ENCODE results near the gene SMIM41.

Gene SMIM41

DNA sequence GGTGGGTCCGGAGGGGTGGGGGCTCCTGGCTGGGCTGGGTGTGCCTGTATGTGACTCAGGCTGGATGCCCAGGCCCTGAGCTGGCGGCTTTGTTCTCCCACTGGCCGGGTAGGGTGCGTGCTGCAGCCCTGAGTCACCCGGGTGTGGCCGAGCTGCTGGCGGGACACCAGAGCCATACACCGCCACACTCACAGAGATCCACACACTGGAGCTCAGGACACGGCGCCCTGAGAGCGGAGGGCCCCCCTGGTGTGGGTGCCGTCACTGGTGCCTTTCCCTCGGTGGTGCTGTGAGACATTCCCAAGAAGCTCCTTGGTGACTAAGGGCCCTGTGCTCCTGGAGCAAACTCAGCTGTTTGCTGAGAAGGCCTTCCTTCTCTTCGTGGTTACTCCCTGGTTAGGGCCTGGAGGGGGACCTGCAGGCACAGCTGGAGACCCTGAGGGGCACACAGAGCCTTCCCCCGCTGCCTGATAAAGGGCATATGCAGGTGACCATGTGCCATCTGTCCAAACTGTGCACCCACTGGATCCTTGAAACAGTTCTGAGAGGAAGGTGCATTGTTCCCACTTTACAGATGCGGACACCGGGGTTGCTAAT lies 68.0 kb downstream of the SMIM41 start:
- DNase-seq, result no peak

GRCh38 chr12:52147964-52148463 lies 68.5 kb downstream of the SMIM41 start:
- DNase-seq, result no peak

DNA sequence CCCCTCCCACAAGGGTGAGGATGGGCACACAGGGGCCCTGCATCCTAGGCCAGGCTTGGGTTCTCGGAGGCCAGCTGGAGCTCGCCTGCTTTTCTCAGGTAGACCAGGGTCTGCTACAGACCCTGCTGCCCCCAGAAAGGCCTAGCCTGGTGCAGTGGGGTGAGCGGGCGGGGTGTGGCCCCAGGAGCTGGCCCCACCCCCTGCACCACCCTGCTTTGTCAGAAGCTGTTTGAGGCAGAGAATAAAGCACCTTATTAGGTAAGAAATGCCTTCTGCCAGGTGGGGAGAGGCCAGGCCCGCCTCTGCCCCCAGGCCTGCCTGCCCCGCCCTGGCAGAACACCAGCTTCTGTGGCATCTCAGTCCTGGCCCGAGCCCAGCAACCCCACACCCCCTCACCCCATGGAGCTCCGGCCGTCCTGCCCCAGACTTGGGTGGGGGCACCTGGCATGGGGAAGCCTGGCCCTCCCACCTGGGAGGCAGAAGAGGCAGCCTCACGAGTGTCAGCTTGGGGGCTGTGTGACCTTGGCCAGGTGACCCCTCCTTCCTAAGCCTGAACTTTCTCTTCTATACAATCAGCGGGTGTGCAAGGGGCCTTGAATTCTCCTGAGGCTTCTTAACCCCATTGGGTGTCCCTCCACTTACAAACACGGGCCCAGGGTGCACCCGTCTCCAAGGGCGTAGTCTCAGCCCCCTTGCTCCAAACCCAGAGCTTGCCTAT lies 69.1 kb downstream of the SMIM41 start:
- DNase-seq, result no peak

DNA sequence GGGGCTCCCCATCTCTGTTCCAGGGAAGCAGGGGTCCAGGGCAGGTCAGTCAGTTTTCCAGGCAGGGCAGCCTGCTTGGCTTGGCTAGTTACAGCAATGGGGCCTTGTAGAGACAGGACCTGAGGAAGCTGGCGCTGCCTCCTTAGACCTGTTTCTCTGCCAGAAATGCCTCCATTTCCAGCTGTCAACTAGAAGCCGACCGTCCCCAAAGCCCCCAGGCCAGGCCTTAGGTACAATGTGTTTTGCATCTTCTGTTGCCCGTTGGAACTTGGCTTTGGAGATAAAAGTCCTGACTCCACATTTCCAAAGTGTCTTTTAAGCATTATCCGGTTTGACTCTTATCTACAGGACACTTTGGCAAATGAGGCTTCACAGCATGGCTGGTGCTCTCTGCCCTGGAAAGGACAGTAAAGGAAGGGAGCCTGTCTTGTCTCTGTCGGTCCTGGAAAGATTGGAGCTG lies 69.7 kb downstream of the SMIM41 start:
- DNase-seq, result no peak

- DNase-seq, result no peak
Observed at GRCh38 chr12:52149651-52150241, 70.2 kb downstream of the SMIM41 start.

GRCh38 chr12:52151153-52151836 lies 71.8 kb downstream of the SMIM41 start:
- no peak for DNase-seq

- peak; percentile 46 to 71 (median 66) for DNase-seq
Observed at GRCh38 chr12:52151837-52152783, 72.6 kb downstream of the SMIM41 start.

GRCh38 chr12:52152905-52153317 lies 73.4 kb downstream of the SMIM41 start:
- DNase-seq, result no peak

GRCh38 chr12:52155048-52155868 lies 75.8 kb downstream of the SMIM41 start:
- peak in 3 of 5 experiments; percentile 25 to 67 (median 30) for DNase-seq

- DNase-seq, result no peak
Observed at GRCh38 chr12:52156311-52156710, 76.8 kb downstream of the SMIM41 start.

GRCh38 chr12:52156757-52157565 lies 77.5 kb downstream of the SMIM41 start:
- DNase-seq, result peak; percentile 23 to 65 (median 53)

GRCh38 chr12:52157566-52158150 lies 78.2 kb downstream of the SMIM41 start:
- DNase-seq, result no peak
